Activated CD8-positive, alpha-beta memory T cell treated with anti-CD3 and anti-CD28 coated beads for 1 hour (primary cell): Measurements from ENCODE around the gene HPCAL4.

Experiments used
- DNase-seq, 2 donors: peaks; one replicate each; pipeline ENCODE4 v3.0.0-alpha.2; 2020; ENCODE audit warnings: low read depth in 1 of 2; ENCODE audit errors: extremely low read depth in 1 of 2

Gene HPCAL4

DNA sequence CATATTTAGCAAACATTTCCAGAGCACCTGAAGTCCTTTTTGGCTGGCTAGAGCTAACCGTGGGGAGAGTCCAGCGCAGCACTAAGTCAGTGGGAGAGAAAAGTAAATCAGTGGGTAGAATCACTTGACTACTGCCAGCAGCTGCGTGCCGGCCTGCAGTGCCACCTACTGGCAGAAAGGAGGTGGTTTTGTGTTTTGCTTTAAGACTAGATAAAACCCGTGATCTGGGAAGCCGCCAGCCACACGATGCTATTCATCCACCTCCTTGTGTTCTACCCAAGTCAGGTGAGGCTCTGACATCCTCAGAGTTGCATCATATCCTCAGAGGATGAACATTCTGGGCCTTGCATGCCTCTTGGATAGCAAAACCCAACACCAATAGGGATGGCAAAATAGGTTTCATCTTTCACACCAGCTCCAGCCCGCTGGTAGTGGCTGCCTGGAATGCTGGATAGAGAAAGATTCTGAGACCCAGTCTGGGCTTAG lies 37.6 kb downstream of the HPCAL4 start:
- DNase-seq: peak in 1 of 2 donors; percentile 61

GRCh38 chr1:39652554-39652953 lies 38.7 kb downstream of the HPCAL4 start:
- DNase-seq: no peak

DNA sequence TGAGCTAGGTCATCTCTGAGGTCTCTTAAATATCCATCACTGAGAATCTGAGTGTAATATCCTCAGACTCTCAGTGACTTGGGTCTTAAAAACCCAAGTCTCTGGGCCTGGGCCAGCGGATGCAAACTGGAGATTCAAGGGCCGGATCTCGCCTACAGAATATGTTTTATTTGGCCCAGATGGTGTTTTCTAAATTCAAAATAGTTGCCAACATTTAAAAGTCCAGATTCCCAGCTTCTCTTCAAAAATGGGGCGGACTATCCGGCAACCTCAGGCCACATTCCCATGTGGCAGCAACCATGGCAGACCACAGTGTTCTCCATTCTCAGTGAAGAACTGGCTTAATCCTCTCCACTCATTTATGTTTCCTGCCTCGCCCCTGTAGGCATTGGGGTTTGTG lies 39.1 kb downstream of the HPCAL4 start:
- DNase-seq: no peak

DNA sequence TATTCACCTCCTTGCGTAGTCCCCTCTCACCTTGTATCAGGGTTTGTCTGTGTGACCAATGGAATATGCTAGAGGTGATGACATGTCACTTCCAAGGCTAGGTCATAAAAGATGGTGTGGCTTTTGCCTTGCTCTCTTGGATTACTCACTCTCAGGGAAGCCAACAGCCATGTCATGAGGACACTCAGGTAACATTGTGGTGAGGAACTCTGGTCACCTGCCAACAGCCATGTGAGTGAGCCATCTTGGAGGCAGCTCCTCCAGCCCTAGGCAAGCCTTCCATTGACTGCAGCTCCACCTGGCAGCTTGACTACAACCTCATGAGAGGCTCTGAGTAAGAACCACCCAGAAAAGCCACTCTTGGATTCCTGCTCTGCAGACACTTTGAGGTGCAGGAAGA lies 40.8 kb downstream of the HPCAL4 start:
- no peak for DNase-seq

GRCh38 chr1:39649636-39650185 lies 41.5 kb downstream of the HPCAL4 start:
- no peak for DNase-seq

- no peak for DNase-seq
These were observed 42.7 kb downstream of the HPCAL4 start for GRCh38 chr1:39648496-39648895.

DNA sequence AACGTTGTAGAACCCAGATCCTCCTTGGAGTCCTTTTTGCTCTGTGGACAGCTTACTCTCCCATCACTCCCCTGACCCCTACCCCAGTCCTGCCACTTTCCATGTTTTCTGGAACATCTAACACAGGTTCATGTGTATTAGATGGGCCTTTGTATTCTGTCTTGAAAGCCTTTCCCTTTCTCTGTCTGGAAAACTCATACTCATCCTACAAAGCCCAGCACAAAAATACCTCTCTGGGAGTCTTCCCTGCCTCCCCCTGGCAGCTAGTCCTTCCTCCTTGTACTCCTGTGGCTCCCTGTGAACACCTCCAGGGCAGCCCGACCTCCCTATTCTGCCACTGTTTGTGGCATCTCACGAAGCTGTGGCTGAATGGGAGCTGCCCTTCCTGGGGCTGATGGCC lies 44.0 kb downstream of the HPCAL4 start:
- DNase-seq: no peak

DNA sequence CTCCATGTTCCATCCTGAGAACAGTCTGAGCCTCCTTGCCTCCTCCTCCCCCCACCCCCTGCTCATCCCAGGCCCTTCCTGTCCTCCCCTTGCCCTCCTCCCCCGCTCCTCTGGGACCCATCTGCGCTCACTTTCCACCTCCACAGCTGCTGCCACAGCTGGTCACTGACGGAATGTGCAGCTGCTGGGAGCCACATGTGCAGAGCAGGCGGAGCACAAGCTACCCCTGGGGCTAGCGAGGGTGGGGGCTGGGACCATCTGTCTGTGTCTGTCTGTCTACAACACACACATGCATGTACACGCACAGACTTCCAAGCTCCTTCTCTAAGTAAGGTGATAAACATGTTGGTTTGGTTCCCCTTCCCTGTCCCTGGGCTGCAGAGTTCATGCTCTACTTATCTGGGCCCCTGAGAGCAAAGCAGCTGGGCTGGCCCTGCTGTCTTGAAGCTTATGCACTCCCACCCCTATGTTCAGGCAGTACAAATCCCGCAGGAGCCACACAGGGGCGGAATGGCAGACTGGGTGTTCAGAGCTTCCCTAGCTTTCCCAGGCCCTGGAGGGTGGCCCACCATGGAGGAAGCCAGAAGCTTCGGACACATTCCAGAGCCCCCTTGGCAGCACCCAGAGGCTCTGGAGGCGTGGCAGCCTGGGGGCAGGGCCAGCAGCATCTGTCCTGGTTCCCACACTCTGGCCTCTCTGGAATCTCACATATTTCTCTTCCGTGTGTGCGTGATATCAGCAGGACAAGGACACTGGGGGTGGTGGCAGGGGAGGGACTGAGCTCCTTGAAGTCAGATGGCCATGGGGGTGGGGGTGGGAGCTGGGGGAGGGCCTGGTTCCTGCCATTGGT lies 44.8 kb downstream of the HPCAL4 start:
- DNase-seq: no peak

GRCh38 chr1:39645411-39646043 lies 45.7 kb downstream of the HPCAL4 start:
- no peak for DNase-seq

DNA sequence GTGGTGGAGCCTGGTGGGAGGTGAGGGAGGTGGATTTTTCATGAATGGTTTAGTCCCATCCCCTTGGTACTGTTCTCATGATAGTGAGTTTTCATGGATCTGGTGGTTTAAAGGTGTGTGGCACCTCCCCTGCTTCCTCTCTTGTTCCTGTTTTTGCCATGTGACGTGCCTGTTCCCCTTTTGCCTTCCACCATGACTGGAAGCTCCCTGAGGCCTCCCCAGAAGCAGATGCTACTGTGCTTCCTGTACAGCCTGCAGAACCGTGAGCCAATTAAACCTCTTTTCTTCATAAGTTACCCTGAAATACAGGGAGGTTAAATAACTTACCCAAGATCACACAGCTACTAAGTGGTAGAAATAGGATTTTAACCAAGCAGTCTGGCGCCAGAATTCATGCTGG lies 47.5 kb downstream of the HPCAL4 start:
- no peak for DNase-seq

DNA sequence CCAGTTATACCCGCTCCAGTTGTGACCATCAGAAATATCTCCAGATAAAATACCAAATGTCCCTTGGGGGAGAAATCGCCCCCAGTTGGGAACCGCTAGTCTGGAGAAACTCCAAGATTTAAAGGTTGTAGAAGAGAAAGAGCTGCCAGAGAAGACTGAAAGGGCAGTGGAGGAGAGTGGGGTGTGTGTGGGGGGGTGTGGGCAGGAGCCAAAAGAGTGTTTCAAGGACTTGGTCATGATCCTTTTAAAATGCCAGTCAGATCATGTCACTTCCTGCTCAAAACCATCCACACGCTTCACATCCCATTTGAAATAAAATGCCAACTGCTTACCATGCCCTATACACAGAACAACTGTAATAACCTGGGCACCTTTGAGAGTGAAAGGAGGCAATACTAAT lies 48.4 kb downstream of the HPCAL4 start:
- no peak for DNase-seq

DNA sequence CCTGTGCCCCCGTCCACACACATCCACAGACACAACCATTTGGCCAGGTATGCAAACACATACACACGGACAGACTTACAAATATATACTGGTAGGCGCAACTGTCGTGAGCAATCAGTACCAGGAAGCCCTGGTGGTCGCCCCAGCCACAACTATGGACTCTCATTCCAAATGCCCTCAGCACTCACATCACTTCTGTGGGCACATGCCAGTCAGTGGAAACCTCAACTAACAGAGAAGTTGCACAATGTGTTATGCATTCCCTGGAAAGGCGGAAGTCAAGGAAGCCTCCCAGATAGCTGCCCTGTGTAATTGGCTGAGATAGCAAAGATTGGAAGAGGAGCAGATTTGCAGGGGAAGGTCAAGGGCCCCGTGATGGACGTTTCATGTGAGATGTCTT lies 50.4 kb downstream of the HPCAL4 start:
- DNase-seq: no peak

DNA sequence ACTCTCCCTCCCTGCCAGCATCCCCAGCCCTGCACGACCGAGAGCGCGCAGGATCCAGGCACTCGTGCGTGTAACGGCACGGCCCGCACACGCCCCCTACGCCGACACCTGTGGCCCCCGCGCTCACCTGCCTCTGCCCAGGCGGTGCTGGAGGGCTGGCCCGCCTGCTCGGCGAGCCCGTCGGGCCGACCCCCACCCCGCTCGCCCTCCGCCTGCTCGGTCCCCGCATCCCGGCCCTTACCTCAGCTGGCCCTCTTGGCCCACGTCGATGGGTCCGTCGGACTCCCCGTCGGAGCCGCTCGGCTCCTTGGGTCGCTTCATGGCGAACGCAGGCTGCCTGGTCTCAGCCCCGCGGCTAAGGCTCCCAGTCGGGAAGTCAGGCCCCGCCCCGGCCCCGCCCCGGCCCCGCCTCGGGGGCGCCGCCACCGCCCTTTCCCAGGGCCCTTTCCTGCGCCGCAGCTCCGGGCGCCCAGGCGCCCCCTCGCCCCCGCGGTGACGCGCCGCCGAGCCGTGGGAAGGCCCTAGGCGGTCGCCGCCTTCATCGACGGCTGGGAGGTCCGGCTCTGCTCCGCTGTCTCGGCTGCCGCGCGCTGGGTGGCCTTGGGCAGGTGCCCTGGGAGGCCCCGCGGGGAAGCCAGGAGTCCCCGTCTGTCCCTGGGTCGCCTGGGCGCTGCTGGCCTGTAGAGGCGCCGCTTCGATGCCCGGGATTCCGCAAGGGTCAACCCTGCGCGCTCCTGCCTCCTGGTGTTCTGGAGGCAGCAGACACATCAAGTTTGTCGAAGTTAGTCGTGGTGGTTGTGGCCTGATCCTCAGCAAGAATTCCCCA lies 51.7 kb downstream of the HPCAL4 start, which contains the start of gene HEYL:
HEYL (minus strand) TSS at position 339 of the 826 bp plus-strand sequence; CDS start at position 321, 18 bp downstream.
- peak; percentile 12 to 51 for DNase-seq

DNA sequence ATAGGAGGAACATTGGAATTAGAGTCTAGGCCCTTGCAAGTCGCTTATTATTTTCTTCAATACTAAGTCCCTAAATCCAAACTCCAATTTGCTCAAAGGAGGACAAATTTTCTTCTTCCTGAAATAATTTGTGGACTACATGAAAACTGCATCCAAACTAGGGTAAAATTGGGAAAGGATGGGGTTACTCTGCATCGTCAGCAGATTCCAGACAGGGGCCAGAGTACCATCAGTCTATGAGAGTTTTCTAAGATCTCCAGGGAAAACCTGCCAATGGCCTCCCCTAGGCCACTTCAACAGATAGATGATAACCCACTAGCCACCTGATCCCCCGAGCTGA lies 52.3 kb downstream of the HPCAL4 start:
- no peak for DNase-seq

GRCh38 chr1:39637361-39637760 lies 53.9 kb downstream of the HPCAL4 start:
- DNase-seq: no peak

DNA sequence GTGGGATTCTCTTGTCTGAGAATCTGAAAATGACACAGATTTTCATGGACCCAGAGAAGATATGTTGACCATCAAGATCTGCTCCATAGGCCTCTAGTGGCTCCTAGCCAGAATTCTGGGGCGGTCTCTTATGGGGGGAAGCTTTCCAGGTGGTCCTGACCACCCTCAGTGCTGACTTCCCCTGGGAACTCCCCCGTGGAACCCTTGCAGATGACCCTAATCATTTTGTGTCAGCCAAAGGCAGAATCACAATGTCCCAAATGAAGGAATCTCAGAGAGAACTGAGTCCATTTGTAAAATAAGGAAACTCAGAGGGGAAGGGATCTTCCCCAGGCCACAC lies 55.4 kb downstream of the HPCAL4 start:
- DNase-seq: no peak

GRCh38 chr1:39635205-39635870 lies 55.9 kb downstream of the HPCAL4 start:
- no peak for DNase-seq

GRCh38 chr1:39633422-39633821 lies 57.8 kb downstream of the HPCAL4 start:
- no peak for DNase-seq

DNA sequence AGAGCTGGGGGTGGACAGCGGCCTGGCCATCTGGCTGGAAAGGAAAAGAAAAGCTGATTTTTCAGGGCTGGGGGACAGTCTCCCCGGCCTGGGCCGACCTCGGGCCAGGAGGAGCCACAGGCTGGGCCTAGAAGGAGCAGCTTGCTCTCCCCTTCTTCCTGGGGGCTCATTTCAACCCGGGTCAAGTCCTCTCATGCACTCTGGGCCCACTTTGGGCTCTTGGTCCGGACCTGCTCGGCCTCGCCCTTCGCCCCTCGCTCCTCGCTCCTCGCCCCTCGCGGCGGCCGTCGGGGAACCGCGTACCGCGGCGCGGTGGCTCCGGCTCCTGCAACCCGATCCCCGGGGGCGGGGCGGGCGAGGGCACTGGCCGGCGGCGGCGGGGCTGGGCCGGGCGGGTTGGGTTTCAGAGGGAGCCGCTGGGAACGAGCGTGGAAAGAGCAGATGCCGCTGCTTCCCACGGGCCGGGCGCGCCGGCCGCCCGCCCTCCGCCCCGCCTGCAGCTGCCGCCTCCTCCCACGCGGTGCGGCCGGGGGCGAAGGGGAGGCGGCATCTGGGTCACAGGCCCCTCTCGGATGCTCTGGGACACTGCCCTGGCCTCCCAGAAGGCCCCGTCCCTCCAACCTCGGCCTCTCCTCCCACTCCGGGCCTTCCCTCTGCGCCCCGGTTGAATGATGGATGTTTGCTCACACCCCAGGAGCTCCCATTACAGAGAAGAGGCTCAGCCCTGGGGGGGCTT lies 58.4 kb downstream of the HPCAL4 start:
- no peak for DNase-seq

DNA sequence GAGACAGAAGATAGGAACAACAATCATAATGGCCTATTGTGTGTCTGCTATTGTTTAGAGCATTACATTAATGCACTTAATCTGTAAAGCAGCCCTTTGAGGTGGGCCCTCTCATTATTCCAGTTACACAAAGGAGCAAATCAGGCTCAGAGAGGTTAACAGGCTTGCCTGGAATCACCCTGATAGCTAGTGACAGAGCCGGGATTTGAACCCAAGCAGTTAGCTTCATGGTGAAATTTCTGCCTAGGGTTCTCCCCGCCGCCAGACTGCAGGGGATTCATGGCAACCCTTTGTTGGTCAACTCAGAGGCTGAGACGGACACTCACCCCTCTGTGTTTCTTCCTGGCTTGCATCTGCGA lies 58.9 kb downstream of the HPCAL4 start:
- DNase-seq: no peak
